Esophagus mucosa (tissue), 1 donor: ENCODE data around the gene FBXO33. TPM values are rescaled to one million over a fixed set of nuclear protein-coding genes. Genes with fewer than 3 reads are reported as not detected.

ENCODE experiments used
- ATAC-seq: fragments of 200-7000 bp; cut with Tn5 transposase; one replicate; pipeline ENCODE4 v1.9.1; 2020
- total RNA-seq: library from RNA; stranded (reverse); gene quantifications from one replicate; pipeline ENCODE4 v1.2.4, GENCODE V29; 2023
- donor health status: DM: yes; HTN: yes; CAD: no.

The FBXO33 gene
- total RNA-seq, result 4.1 TPM

GRCh38 chr14:39432179-39432618 is at the start of gene FBXO33:
Gene FBXO33, minus strand, starts transcription at chr14:39432433. Its CDS starts 271 bp downstream, at chr14:39432162.
- ATAC-seq, result peak; percentile 95

- no peak for ATAC-seq
These were observed 42.2 kb upstream of the FBXO33 start for GRCh38 chr14:39474416-39474911.

- no peak for ATAC-seq
These were observed 39.8 kb upstream of the FBXO33 start for GRCh38 chr14:39472078-39472477.

- ATAC-seq, result no peak
These were observed 37.0 kb upstream of the FBXO33 start for GRCh38 chr14:39469094-39469710.

GRCh38 chr14:39467889-39468524 is 35.8 kb upstream of the FBXO33 start:
- no peak for ATAC-seq

GRCh38 chr14:39459795-39460478 is 27.7 kb upstream of the FBXO33 start:
- ATAC-seq, result no peak

- no peak for ATAC-seq
These were observed 24.5 kb upstream of the FBXO33 start for GRCh38 chr14:39456702-39457250.

- no peak for ATAC-seq
These were observed 22.8 kb upstream of the FBXO33 start for GRCh38 chr14:39454906-39455539.

GRCh38 chr14:39452680-39453079 is 20.4 kb upstream of the FBXO33 start:
- no peak for ATAC-seq

GRCh38 chr14:39451811-39452210 is 19.6 kb upstream of the FBXO33 start:
- no peak for ATAC-seq

GRCh38 chr14:39447175-39447661 is 15.0 kb upstream of the FBXO33 start:
- ATAC-seq, result no peak

GRCh38 chr14:39446131-39446744 is 14.0 kb upstream of the FBXO33 start:
- ATAC-seq, result no peak

- ATAC-seq, result no peak
These were observed 10.1 kb upstream of the FBXO33 start for GRCh38 chr14:39442293-39442692.

- ATAC-seq, result no peak
These were observed 9.6 kb upstream of the FBXO33 start for GRCh38 chr14:39441805-39442204.

- ATAC-seq, result no peak
These were observed 8.7 kb upstream of the FBXO33 start for GRCh38 chr14:39440975-39441374.

- ATAC-seq, result no peak
These were observed 3.0 kb upstream of the FBXO33 start for GRCh38 chr14:39435241-39435640.

GRCh38 chr14:39434401-39434800 is 2.2 kb upstream of the FBXO33 start:
- no peak for ATAC-seq

- no peak for ATAC-seq
These were observed 1.2 kb upstream of the FBXO33 start for GRCh38 chr14:39433452-39433813.

- peak; percentile 90 for ATAC-seq
These were observed 602 bp upstream of the FBXO33 start for GRCh38 chr14:39432619-39433451.

GRCh38 chr14:39431416-39432178 is 636 bp downstream of the FBXO33 start:
- ATAC-seq, result peak; percentile 10
